GM18508 (cell line): ENCODE measurements around the gene NSG2.
"Not testable (repeated sequence)": the region's sequence is repeated elsewhere in the genome, so short reads cannot be mapped to it uniquely, and the experiment has no call there.

ENCODE experiments used
- ATAC-seq: cut with Tn5 transposase; IDR thresholded peaks from one replicate; pipeline ENCODE4 v1.9.1; 2021; ENCODE audit warnings: moderate number of reproducible peaks; ENCODE audit not compliant: insufficient read depth, unreplicated experiment

The NSG2 gene

DNA sequence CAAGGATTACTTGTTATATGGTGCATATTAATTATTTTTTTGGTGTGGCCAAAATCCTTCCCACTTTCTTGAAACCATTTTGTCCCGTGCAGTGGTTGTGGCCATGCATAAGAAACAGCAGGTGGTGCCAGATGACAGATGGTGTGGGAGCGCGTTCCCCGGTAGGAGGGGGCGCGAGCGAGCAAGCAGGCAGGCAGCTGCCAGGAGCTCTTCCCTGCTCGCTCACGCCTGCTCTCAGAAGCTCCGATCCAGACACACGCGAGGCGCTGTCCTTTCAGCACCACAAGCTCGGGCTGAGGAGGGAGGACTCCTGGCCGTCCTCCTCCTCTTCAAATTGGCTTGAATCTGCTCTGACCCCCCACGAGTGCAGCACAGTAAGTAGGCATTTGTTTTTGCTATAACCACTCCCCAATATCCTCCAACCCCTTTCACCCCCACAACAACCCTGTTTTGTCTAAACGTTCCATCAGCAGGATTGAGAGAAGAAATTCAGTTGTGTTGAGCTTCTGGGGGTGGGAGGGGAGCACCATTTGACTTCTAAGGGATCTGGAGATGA lies at the start of gene NSG2:
Gene NSG2, plus strand, starts transcription at position 237 of the 556 bp plus-strand sequence. CDS start 1,050 bp downstream, outside the sequence.
- no peak for ATAC-seq

GRCh38 chr5:173997331-173997730 lies 48.2 kb upstream of the NSG2 start:
- no peak for ATAC-seq

GRCh38 chr5:173998531-173998930 lies 47.0 kb upstream of the NSG2 start:
- ATAC-seq: no peak

DNA sequence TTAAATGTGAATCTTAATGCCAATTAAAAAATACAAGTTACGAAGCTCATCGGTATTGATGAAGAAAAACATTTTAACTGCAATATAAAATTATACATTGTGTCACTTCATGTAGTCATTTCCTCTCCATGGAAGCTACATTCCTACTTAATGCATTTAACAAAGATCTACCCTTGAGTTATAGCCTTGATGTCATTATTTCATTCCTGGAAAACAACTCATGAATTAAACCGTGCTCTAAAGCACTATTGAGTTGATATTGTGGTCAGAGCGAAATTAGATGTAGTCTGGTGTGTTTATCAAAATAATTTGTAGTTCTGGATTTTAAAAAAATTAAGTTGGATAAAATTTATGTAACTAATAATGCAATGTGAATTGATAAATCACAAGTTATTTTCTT lies 45.4 kb upstream of the NSG2 start:
- no peak for ATAC-seq

DNA sequence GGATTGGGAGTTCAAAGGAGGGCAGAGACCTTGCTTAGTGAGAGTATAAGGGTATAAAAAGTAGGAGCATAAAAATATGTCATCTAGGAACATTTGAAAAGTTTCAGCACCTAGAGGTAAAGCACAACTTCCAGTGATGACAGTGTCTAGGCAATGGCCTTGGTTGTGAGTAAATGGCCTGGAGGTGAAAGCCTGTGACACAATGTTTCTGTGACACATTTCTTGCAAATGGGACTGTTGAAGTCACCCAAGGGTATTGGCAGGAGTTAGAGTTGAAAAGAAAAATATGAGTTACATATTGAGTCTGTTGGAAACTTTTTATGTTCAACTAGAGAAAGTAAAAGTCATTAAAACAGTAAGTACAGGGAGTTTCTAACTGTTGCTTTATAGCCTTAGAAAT lies 41.7 kb upstream of the NSG2 start:
- no peak for ATAC-seq

- ATAC-seq: no peak
These were observed 36.6 kb upstream of the NSG2 start for GRCh38 chr5:174008922-174009321.

DNA sequence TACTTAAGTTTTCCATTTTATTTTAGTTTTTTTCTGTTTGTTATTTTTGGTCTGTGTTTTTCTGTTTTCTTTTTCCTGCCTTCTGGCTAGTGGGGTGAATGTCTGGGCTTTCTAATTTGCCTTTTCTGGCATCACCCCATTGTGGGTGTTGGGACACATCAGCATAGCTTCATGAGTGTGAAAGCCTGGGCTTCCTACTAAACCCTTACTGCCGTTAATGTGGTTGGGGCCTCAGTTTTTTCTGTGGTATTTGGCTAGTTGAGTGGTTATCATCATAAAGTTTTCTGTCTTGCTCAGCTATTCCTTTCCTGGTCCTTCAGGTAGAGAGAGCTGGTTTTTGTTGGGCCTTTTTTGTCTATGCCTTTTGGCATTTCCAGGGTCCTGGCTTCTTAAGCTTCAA lies 35.1 kb upstream of the NSG2 start:
- ATAC-seq: no peak

DNA sequence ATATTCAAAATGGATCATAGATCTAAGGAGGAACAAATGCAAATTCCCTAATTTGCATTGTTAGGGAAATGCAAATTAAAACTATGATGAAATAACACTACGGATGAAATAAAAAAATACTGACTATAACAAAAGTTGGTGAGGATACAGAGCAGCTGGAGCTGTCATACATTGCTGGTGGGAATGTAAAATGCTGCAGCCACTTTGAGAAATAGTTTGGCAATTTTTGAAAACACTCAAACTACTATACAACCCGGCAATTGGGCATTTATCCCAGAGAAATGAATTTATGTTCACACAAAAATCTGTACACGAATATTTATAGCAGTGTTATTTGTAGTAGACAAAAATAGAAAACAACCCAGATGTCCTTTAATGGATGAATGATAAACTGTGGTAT lies 34.1 kb upstream of the NSG2 start:
- ATAC-seq: no peak

DNA sequence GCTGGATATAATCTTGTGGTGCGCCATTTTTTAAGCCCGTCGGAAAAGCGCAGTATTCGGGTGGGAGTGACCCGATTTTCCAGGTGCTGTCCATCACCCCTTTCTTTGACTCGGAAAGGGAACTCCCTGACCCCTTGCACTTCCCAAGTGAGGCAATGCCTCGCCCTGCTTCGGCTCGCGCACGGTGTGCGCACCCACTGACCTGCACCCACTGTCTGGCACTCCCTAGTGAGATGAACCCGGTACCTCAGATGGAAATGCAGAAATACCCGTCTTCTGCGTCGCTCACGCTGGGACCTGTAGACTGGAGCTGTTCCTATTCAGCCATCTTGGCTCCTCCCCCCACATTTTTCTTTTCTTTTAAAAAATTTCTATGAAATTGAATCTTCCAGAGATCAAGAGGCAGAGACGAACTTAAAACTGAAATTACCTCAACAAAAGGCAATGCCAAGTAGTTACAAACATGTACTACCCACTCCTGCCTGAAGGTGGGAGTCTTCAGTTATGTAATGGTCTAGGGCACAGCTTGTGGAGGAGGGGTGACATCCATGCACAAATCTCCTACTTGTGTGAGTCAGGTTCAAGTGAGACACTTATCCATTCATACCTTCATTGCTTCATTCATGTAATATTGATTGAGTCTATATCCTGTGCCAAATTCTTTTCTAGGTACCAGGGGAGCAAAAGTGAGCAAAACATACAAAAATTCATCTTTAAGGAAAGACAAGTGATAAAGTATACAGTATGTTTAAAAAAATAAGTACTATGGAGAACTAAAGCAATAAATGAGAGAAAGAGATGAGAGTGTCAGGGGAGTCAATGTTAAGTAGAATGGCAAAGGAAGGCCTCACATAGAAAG lies 25.2 kb upstream of the NSG2 start:
- ATAC-seq: not testable (repeated sequence)

- no peak for ATAC-seq
These were observed 24.6 kb upstream of the NSG2 start for GRCh38 chr5:174020928-174021304.

DNA sequence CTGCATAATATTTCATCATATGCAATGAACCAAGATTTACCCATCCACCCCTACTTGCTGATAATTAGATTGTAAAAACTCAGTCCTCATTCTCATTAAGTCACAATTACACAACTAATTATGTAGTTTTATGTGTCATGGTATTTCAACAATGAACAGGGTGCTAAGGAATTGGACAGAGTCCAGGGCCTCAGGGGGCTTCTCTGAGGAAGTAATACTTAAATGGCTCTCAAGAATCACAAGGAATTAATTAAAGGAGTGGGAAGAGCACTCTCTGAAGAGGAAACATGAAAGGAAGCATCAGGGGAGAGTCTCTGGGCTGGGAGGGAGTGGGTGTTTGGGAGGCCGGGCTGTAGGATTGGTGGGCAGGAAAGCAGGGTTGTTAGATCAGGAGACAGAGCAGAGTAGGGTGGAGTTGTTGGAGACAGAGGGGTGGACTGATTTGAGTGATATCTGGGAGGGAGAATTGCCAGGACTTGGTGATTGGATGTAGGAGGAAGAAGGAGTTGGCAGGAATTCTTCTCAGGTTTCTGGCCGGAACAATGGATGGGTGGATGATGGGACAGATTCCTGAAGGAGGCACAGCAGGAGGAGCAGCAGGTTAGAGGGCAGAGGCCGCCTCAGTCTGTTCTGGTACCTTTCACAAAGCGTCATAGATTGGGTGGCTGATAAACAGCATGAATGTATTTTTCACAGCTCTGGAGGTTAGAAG lies 23.0 kb upstream of the NSG2 start:
- no peak for ATAC-seq

GRCh38 chr5:174030286-174030685 lies 15.2 kb upstream of the NSG2 start:
- ATAC-seq: no peak

DNA sequence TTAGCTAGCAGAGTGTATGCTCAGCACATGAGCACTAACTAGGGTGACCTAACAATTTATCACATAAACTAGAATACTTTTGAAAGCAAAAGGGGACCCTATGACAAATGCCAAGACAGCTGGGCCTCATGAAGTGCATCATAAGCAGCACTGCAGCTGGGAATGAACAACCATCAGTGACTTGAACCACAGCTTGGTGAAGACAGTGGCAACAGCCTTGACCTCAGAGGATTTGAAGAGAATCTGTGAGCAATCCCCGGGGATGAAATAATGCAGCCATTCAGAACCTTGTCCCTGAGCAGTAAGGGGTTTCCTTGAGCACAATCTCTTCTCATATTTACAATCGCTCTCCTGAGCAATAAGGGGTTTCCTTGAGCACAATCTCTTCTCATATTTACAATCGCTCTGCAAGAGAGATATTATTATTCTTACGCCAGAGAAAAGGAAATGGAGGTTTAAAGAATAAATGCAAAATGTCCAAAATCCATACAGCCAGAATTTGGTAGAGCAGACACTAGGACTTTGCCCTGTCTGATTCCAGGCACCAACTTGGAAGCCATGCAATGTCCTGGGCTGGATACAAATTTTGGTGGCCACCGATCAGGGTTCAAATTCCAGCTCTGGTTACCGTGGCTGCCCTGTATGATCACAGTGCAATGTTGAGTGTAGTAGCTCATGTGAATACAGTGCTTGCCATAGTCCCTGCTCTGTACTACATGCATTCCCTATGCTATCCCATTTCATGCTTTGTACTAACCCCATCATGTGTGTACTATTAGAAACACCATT lies 846 bp upstream of the NSG2 start:
- ATAC-seq: no peak

- no peak for ATAC-seq
These were observed 1.1 kb downstream of the NSG2 start for GRCh38 chr5:174046558-174046957.

- no peak for ATAC-seq
These were observed 2.1 kb downstream of the NSG2 start for GRCh38 chr5:174047472-174048099.

GRCh38 chr5:174052636-174053035 lies 7.1 kb downstream of the NSG2 start:
- no peak for ATAC-seq

GRCh38 chr5:174053905-174054304 lies 8.4 kb downstream of the NSG2 start:
- no peak for ATAC-seq

DNA sequence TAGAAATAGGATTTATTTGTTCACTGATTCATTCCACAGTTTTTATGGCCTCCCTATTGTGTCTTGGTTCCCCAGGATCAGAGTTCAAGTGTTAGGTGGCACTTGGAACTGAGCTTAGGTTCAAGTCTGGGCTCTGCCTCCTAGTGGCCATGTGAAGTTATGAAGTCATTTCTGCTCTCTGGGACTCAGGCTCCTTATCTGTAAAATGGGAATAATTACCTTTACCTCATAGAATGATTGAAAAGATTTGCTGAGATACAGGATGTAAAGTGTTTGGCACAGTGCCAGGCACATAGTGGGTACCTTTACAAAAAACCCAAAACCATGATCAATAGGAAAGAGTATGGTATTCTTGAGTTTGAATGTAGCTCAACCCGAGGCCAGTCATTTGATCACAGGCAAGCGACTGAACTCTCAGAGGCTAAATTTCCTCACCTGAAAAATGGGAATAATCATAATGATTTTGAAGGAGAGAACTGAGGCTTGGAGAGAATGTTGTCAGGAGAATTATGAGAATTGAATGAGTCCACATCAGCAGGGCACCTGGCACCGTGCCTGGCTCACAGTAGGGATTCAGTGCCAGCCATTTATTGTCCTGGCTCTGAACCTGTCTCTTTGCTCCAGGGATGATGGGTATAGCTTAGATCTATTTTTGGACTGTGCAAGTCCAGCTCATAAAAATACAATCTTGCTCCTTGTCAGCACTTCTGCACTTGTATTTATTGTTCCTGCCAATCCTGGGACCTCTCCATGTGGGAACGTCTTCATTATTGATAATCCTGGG lies 10.8 kb downstream of the NSG2 start:
- ATAC-seq: no peak

DNA sequence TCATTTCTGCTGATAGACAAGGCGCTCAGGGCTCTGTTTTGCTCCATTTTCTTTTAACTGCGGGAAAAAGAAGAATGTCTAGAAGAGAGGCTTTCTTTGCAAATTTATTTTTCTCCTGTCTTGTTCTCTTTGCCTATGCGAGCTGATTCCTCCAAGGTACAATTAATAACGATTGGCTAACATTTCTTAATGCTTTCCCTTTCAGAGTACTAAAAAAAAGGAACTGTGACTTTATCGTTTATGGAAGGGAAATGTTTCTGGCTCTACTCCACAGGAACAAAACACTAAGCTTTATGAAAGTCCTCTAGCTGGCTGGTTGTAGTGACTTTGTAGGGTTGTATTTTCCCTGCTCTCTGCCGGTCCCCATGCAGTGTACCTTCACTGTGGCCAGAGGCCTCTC lies 11.7 kb downstream of the NSG2 start:
- ATAC-seq: no peak
